GM19328 (cell line): ENCODE data around the gene FKBP6.
A peak's percentile ranks its signal among the peaks of the same experiment; 100 is the strongest.
"Not testable (repeated sequence)": the region's sequence is repeated elsewhere in the genome, so short reads cannot be mapped to it uniquely, and the experiment has no call there.

Source experiments
- ATAC-seq: cut with Tn5 transposase; IDR thresholded peaks from one replicate; pipeline ENCODE4 v1.9.1; 2021; ENCODE audit warnings: mild to moderate bottlenecking, moderate library complexity; ENCODE audit not compliant: unreplicated experiment

FKBP6 gene

GRCh38 chr7:73327922-73328321 is at the start of gene FKBP6, which contains the start of gene TRIM50:
TSS of gene FKBP6 (plus strand) at chr7:73328161. CDS start at chr7:73328429, 268 bp downstream.
TSS of gene TRIM50 (minus strand) at chr7:73328082. CDS start at chr7:73324787, 3,295 bp downstream.
- ATAC-seq = not testable (repeated sequence)

- ATAC-seq = not testable (repeated sequence)
Observed at GRCh38 chr7:73297235-73297634, 30.7 kb upstream of the FKBP6 start.

GRCh38 chr7:73297706-73298105 is 30.3 kb upstream of the FKBP6 start:
- not testable (repeated sequence) for ATAC-seq

- not testable (repeated sequence) for ATAC-seq
Observed at GRCh38 chr7:73299812-73300211, 28.1 kb upstream of the FKBP6 start.

- not testable (repeated sequence) for ATAC-seq
Observed at GRCh38 chr7:73301108-73301507, 26.9 kb upstream of the FKBP6 start.

GRCh38 chr7:73302846-73303245 is 25.1 kb upstream of the FKBP6 start:
- not testable (repeated sequence) for ATAC-seq

GRCh38 chr7:73303546-73303945 is 24.4 kb upstream of the FKBP6 start:
- ATAC-seq = no peak

- no peak for ATAC-seq
Observed at GRCh38 chr7:73304071-73304470, 23.9 kb upstream of the FKBP6 start.

- ATAC-seq = not testable (repeated sequence)
Observed at GRCh38 chr7:73304612-73305387, 23.2 kb upstream of the FKBP6 start.

GRCh38 chr7:73307436-73307835 is 20.5 kb upstream of the FKBP6 start:
- no peak for ATAC-seq

GRCh38 chr7:73308074-73308664 is 19.8 kb upstream of the FKBP6 start:
- peak; percentile 34 for ATAC-seq

GRCh38 chr7:73308665-73309214 is 19.2 kb upstream of the FKBP6 start, which contains the start of gene NSUN5:
TSS of gene NSUN5 (minus strand) at chr7:73308826. CDS start at chr7:73308790, 36 bp downstream.
- ATAC-seq = peak; percentile 76

- ATAC-seq = not testable (repeated sequence)
Observed at GRCh38 chr7:73311421-73311820, 16.5 kb upstream of the FKBP6 start.

- ATAC-seq = no peak
Observed at GRCh38 chr7:73312831-73313520, 15.0 kb upstream of the FKBP6 start.

- no peak for ATAC-seq
Observed at GRCh38 chr7:73313521-73313906, 14.4 kb upstream of the FKBP6 start.

- no peak for ATAC-seq
Observed at GRCh38 chr7:73314271-73314670, 13.7 kb upstream of the FKBP6 start.

GRCh38 chr7:73316521-73316920 is 11.4 kb upstream of the FKBP6 start:
- no peak for ATAC-seq

- not testable (repeated sequence) for ATAC-seq
Observed at GRCh38 chr7:73318656-73319204, 9.2 kb upstream of the FKBP6 start.

GRCh38 chr7:73319541-73319940 is 8.4 kb upstream of the FKBP6 start:
- ATAC-seq = not testable (repeated sequence)

GRCh38 chr7:73320009-73320408 is 8.0 kb upstream of the FKBP6 start:
- ATAC-seq = not testable (repeated sequence)
